Left cardiac atrium (tissue), 4 donors: ENCODE results near the gene FSHB. TPM values are rescaled to one million over a fixed set of nuclear protein-coding genes. Genes with fewer than 3 reads are reported as not detected.
"Not testable (repeated sequence)": the region's sequence is repeated elsewhere in the genome, so short reads cannot be mapped to it uniquely, and the experiment has no call there.

Experiments
- ATAC-seq, 2 donors: fragments of 200-7000 bp; cut with Tn5 transposase; one replicate each; pipeline ENCODE4 v1.9.1; 2020; ENCODE audit warnings: mild to moderate bottlenecking in 2 of 2, moderate library complexity in 2 of 2
- DNase-seq: peaks from one replicate; pipeline ENCODE4 v3.0.0-alpha.2; 2020
- intact Hi-C, 2 donors: fragments of 100-400 bp; cut with DNase I; formaldehyde crosslinking; loops; one replicate each; pipeline versions ENCODE4 v1.14.1 to v1.15.1; 2022 to 2023
- long read RNA-seq: library from polyadenylated mRNA; unstranded; transcript quantifications from one replicate; pipeline ENCODE4 v2.0.0, GENCODE V29; 2021
- total RNA-seq, 2 donors: library from RNA; stranded (reverse); fragmentation: NEBNext Ultra II Directional; extraction: Animal tissue kit (Norgen Biotek cat#: 25700); gene quantifications; one replicate each; pipeline ENCODE4 v1.2.1, GENCODE V29; 2021
- donor health status: DM: no; HTN: yes; CAD: no.
- donor health status: DM: no; HTN: yes; CAD: no; lungs with severe emphysema.
- donor health status: DM: yes; HTN: yes; CAD: no.
- donor health status: Dilated cardiomyopathy.

The FSHB gene
- total RNA-seq: not detected
- long read RNA-seq: 0 reads

- no peak for ATAC-seq
- intact Hi-C loops: no loop called here
- DNase-seq: no peak
These were observed at the start of gene FSHB for GRCh38 chr11:30230714-30231113. Gene FSHB (plus strand): TSS chr11:30231014. CDS start chr11:30231903, 889 bp downstream.

GRCh38 chr11:30186748-30187147 lies 44.1 kb upstream of the FSHB start:
- no peak for ATAC-seq
- DNase-seq: no peak
- intact Hi-C loops: no loop called here

GRCh38 chr11:30192620-30193019 lies 38.2 kb upstream of the FSHB start:
- intact Hi-C loops: no loop called here
- no peak for DNase-seq
- ATAC-seq: peak in 1 of 2 donors; percentile 33

GRCh38 chr11:30196400-30197206 lies 34.2 kb upstream of the FSHB start:
- intact Hi-C loops: loop anchor here in 1 of 2 donors (5.0 kb wide), 1 partner anchor 64 kb away; no protein-coding TSS in a partner anchor

GRCh38 chr11:30197869-30198268 lies 32.9 kb upstream of the FSHB start:
- DNase-seq (no peak), ATAC-seq (no peak)
- intact Hi-C loops: loop anchor here in 1 of 2 donors (5.0 kb wide), 1 partner anchor 66 kb away; no protein-coding TSS in a partner anchor

More at GRCh38 chr11:30196400-30197206, 34.2 kb upstream of the FSHB start:
- DNase-seq (peak; percentile 69), ATAC-seq (peak; percentile 82 to 87)

GRCh38 chr11:30202989-30203388 lies 27.8 kb upstream of the FSHB start:
- ATAC-seq, DNase-seq, intact Hi-C loops: not testable (repeated sequence)

- no peak for ATAC-seq
- intact Hi-C loops: no loop called here
- DNase-seq: no peak
These were observed 27.0 kb upstream of the FSHB start for GRCh38 chr11:30203850-30204249.

GRCh38 chr11:30206249-30206996 lies 24.4 kb upstream of the FSHB start:
- DNase-seq (no peak), ATAC-seq (no peak)
- intact Hi-C loops: no loop called here

GRCh38 chr11:30210357-30210756 lies 20.5 kb upstream of the FSHB start:
- intact Hi-C loops: no loop called here
- no peak for ATAC-seq
- no peak for DNase-seq

- no peak for DNase-seq
- ATAC-seq: no peak
- intact Hi-C loops: no loop called here
These were observed 14.3 kb upstream of the FSHB start for GRCh38 chr11:30216534-30216933.

GRCh38 chr11:30218278-30218677 lies 12.5 kb upstream of the FSHB start:
- intact Hi-C loops: no loop called here
- DNase-seq (no peak), ATAC-seq (no peak)

GRCh38 chr11:30225642-30226041 lies 5.2 kb upstream of the FSHB start:
- intact Hi-C loops: no loop called here
- ATAC-seq (no peak), DNase-seq (no peak)

- ATAC-seq (no peak), DNase-seq (no peak)
- intact Hi-C loops: no loop called here
These were observed 2.4 kb upstream of the FSHB start for GRCh38 chr11:30228323-30228884.

- intact Hi-C loops: no loop called here
- no peak for DNase-seq
- no peak for ATAC-seq
These were observed 8.2 kb downstream of the FSHB start for GRCh38 chr11:30239025-30239424.

GRCh38 chr11:30244265-30244664 lies 13.5 kb downstream of the FSHB start:
- intact Hi-C loops: no loop called here
- ATAC-seq: peak in 1 of 2 donors; percentile 94
- no peak for DNase-seq

- ATAC-seq (peak in 1 of 2 donors; percentile 40), DNase-seq (no peak)
- intact Hi-C loops: no loop called here
These were observed 14.8 kb downstream of the FSHB start for GRCh38 chr11:30245621-30246020.

GRCh38 chr11:30254307-30255298 lies 23.8 kb downstream of the FSHB start:
- ATAC-seq: no peak
- DNase-seq: no peak
- intact Hi-C loops: no loop called here

- no peak for ATAC-seq
These were observed 24.8 kb downstream of the FSHB start for GRCh38 chr11:30255637-30256036.

GRCh38 chr11:30257058-30257457 lies 26.2 kb downstream of the FSHB start:
- ATAC-seq (no peak), DNase-seq (no peak)
- intact Hi-C loops: no loop called here

More at GRCh38 chr11:30255637-30256036, 24.8 kb downstream of the FSHB start:
- no peak for DNase-seq
- intact Hi-C loops: no loop called here
